ENCODE results near the gene UPP1. TPM values are rescaled to one million over a fixed set of nuclear protein-coding genes. Genes with fewer than 3 reads are reported as not detected.
"Not testable (repeated sequence)": the region's sequence is repeated elsewhere in the genome, so short reads cannot be mapped to it uniquely, and the experiment has no call there.

The UPP1 gene
- total RNA-seq, 4 donors from 2014 or later, result 7.1 to 26.8 (median 10.6) TPM

- 68% methylated on average over 4 of the region's 4 CpGs for WGBS
- intact Hi-C loops (cut with DNase I), result no loop called here
- Histone ChIP-seq H3K4me1 (peaks cover 0 to 15% (median 11%) of the 10 kb centered on the region in 4 donors), H3K4me3 (no peak overlapping the region), H3K36me3 (no peaks in the 10 kb centered on the region), H3K27ac (replicated peaks in 1 of 4) (no peak overlapping the region), H3K9me3 (no peaks in the 10 kb centered on the region), H3K27me3 (peaks cover 0 to 10% (median 0%) of the 10 kb centered on the region in 4 donors)
- DNase-seq (ENCODE audit: extremely low spot score), result no peak
- TF ChIP-seq POLR2AphosphoS5 (IDR thresholded peaks at IDR 0.05), result no peak
- no peak for TF ChIP-seq EP300 (IDR thresholded peaks at IDR 0.05)
- no peak for TF ChIP-seq CTCF (IDR thresholded peaks at IDR 0.05)
- no peak for TF ChIP-seq POLR2A (IDR thresholded peaks at IDR 0.05; ENCODE audit: low read depth)
Observed at GRCh38 chr7:48144291-48144768, 55.3 kb downstream of the UPP1 start.

- no peak for DNase-seq (ENCODE audit: extremely low spot score)
- no peak for TF ChIP-seq POLR2A (IDR thresholded peaks at IDR 0.05; ENCODE audit: low read depth)
- TF ChIP-seq POLR2AphosphoS5 (IDR thresholded peaks at IDR 0.05), result no peak
- TF ChIP-seq CTCF (IDR thresholded peaks at IDR 0.05), result no peak
- no peak for TF ChIP-seq EP300 (IDR thresholded peaks at IDR 0.05)
- H3K9me3 ChIP-seq, result no peaks in the 10 kb centered on the region
- H3K27ac ChIP-seq (replicated peaks in 1 of 4), result no peak overlapping the region
- no peaks in the 10 kb centered on the region for H3K4me1 ChIP-seq
- 83% methylated on average over 4 of the region's 4 CpGs for WGBS
- H3K4me3 ChIP-seq, result no peak overlapping the region
- intact Hi-C loops (cut with DNase I), result no loop called here
- no peaks in the 10 kb centered on the region for H3K36me3 ChIP-seq
- peaks cover 0 to 10% (median 0%) of the 10 kb centered on the region in 4 donors for H3K27me3 ChIP-seq
Observed at GRCh38 chr7:48147078-48147591, 58.1 kb downstream of the UPP1 start.

- peaks cover 0 to 10% (median 0%) of the 10 kb centered on the region in 4 donors for H3K27me3 ChIP-seq
- H3K36me3 ChIP-seq; H3K27ac ChIP-seq (replicated peaks in 1 of 4); H3K9me3 ChIP-seq; DNase-seq (ENCODE audit: extremely low spot score); intact Hi-C loops (cut with DNase I); H3K4me1 ChIP-seq; H3K4me3 ChIP-seq: not testable (repeated sequence)
- WGBS, result 78% methylated on average over 7 of the region's 7 CpGs
Observed at GRCh38 chr7:48147690-48148089, 58.6 kb downstream of the UPP1 start.

GRCh38 chr7:48148311-48148710, 59.2 kb downstream of the UPP1 start:
- 83% methylated on average over 2 of the region's 2 CpGs for WGBS
- TF ChIP-seq EP300 (IDR thresholded peaks at IDR 0.05), result no peak
- Histone ChIP-seq H3K9me3 (no peaks in the 10 kb centered on the region), H3K27ac (replicated peaks in 1 of 4) (no peak overlapping the region), H3K27me3 (peaks cover 0 to 10% (median 0%) of the 10 kb centered on the region in 4 donors), H3K36me3 (no peaks in the 10 kb centered on the region), H3K4me3 (no peak overlapping the region), H3K4me1 (no peaks in the 10 kb centered on the region)
- DNase-seq (ENCODE audit: extremely low spot score), result no peak
- intact Hi-C loops (cut with DNase I), result no loop called here

GRCh38 chr7:48149058-48149457, 60.0 kb downstream of the UPP1 start:
- peaks cover 0 to 10% (median 0%) of the 10 kb centered on the region in 4 donors for H3K27me3 ChIP-seq
- no peaks in the 10 kb centered on the region for H3K36me3 ChIP-seq
- H3K9me3 ChIP-seq, result no peaks in the 10 kb centered on the region
- no peaks in the 10 kb centered on the region for H3K4me1 ChIP-seq
- H3K27ac ChIP-seq (replicated peaks in 1 of 4), result no peak overlapping the region
- TF ChIP-seq POLR2AphosphoS5 (IDR thresholded peaks at IDR 0.05), result no peak
- TF ChIP-seq EP300 (IDR thresholded peaks at IDR 0.05), result no peak
- no peak for TF ChIP-seq CTCF (IDR thresholded peaks at IDR 0.05)
- no peak for TF ChIP-seq POLR2A (IDR thresholded peaks at IDR 0.05; ENCODE audit: low read depth)
- no peak overlapping the region for H3K4me3 ChIP-seq
- intact Hi-C loops (cut with DNase I), result no loop called here
- DNase-seq (ENCODE audit: extremely low spot score), result no peak

GRCh38 chr7:48150086-48150485, 61.0 kb downstream of the UPP1 start:
- no peak overlapping the region for H3K4me3 ChIP-seq
- intact Hi-C loops (cut with DNase I), result no loop called here
- no peaks in the 10 kb centered on the region for H3K36me3 ChIP-seq
- TF ChIP-seq POLR2A (IDR thresholded peaks at IDR 0.05; ENCODE audit: low read depth) (no peak), POLR2AphosphoS5 (IDR thresholded peaks at IDR 0.05) (no peak), CTCF (IDR thresholded peaks at IDR 0.05) (no peak), EP300 (IDR thresholded peaks at IDR 0.05) (no peak)
- no peaks in the 10 kb centered on the region for H3K9me3 ChIP-seq
- H3K27ac ChIP-seq (replicated peaks in 1 of 4), result no peak overlapping the region
- 88% methylated on average over 3 of the region's 3 CpGs for WGBS
- peaks cover 0 to 10% (median 0%) of the 10 kb centered on the region in 4 donors for H3K27me3 ChIP-seq
- no peaks in the 10 kb centered on the region for H3K4me1 ChIP-seq
- no peak for DNase-seq (ENCODE audit: extremely low spot score)
